ENCODE measurements around the gene CPT1C.
"Not testable (repeated sequence)": the region's sequence is repeated elsewhere in the genome, so short reads cannot be mapped to it uniquely, and the experiment has no call there.

CPT1C gene

GRCh38 chr19:49696115-49696514, 5.2 kb downstream of the CPT1C start:
- Mint-ChIP-seq H3K27me3 (ENCODE audit: low read depth) (peaks cover 4% of the 10 kb centered on the region), H3K4me1 (ENCODE audit: low read depth) (peaks cover 3% of the 10 kb centered on the region), H3K27ac (no peak overlapping the region), H3K4me3 (no peak overlapping the region), H3K36me3 (ENCODE audit: low read depth) (no peaks in the 10 kb centered on the region), H3K9me3 (no peaks in the 10 kb centered on the region)

DNA sequence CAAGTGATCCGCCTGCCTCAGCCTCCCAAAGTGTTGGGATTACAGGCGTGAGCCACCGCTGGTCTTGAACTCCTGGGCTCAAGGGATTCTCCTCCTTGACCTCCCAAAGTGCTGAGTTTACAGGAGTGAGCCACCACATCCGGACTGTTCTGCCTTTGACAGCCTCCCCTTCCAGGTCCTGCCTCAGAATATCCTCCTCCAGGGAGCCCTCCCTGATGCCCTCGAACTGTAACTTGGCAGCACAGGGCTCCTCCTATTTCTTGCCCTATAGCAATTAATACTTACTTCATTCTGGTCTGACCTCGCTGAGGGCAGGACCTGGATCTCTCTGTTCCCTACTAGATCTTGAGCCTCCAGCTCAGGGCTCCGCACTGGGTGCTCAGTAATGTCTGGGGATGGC, 5.9 kb downstream of the CPT1C start:
- H3K27me3 Mint-ChIP-seq (ENCODE audit: low read depth), result peaks cover 4% of the 10 kb centered on the region
- no peaks in the 10 kb centered on the region for H3K9me3 Mint-ChIP-seq
- H3K36me3 Mint-ChIP-seq (ENCODE audit: low read depth), result no peaks in the 10 kb centered on the region
- no peaks in the 10 kb centered on the region for H3K4me1 Mint-ChIP-seq (ENCODE audit: low read depth)
- no peak overlapping the region for H3K4me3 Mint-ChIP-seq
- H3K27ac Mint-ChIP-seq, result no peak overlapping the region

DNA sequence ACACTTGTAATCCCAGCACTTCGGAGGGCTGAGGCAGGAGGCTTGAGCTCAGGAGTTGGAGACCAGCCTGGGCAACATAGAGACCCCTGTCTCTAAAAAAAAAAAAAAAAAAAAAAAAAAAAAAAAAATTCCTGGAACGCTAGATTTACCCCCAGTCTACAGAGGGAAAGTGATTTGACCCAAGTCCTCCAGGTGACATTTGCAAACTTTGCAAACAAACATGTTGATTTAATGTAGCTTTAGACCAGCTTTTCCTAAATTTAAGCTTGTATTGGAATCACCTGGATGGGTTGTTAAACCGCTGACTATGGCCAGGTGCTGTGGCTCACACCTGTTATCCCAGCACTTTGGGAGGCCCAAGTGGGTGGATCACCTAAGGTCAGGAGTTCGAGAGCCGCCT, 8.4 kb downstream of the CPT1C start:
- Mint-ChIP-seq H3K9me3 (no peaks in the 10 kb centered on the region), H3K27ac (no peak overlapping the region), H3K36me3 (ENCODE audit: low read depth) (no peaks in the 10 kb centered on the region), H3K4me1 (ENCODE audit: low read depth) (no peaks in the 10 kb centered on the region), H3K27me3 (ENCODE audit: low read depth) (no peaks in the 10 kb centered on the region), H3K4me3 (no peak overlapping the region)

GRCh38 chr19:49700563-49700962, 9.6 kb downstream of the CPT1C start:
- Mint-ChIP-seq H3K27ac (no peak overlapping the region), H3K27me3 (ENCODE audit: low read depth) (no peaks in the 10 kb centered on the region), H3K9me3 (no peaks in the 10 kb centered on the region), H3K36me3 (ENCODE audit: low read depth) (no peaks in the 10 kb centered on the region), H3K4me1 (ENCODE audit: low read depth) (no peaks in the 10 kb centered on the region), H3K4me3 (no peak overlapping the region)

DNA sequence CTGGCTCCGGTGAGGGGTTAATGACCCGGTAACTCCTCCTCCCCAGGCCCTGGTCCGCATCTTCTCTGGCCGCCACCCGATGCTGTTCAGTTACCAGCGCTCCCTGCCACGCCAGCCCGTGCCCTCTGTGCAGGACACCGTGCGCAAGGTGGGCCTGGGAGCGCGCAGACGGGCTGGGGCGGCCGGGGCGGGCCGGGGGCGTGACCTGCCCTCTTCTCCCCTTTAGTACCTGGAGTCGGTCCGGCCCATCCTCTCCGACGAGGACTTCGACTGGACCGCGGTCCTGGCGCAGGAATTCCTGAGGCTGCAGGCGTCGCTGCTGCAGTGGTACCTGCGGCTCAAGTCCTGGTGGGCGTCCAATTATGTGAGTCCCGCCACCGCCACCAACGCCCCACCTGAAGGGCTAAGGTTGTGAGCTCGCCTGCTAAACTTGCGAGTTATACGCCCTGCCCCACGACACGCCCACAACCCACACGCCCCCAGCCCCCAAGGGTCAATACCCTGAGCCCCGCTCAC, 10.4 kb downstream of the CPT1C start:
- Mint-ChIP-seq H3K27ac (no peak overlapping the region), H3K4me1 (ENCODE audit: low read depth) (no peaks in the 10 kb centered on the region), H3K4me3 (no peak overlapping the region)

DNA sequence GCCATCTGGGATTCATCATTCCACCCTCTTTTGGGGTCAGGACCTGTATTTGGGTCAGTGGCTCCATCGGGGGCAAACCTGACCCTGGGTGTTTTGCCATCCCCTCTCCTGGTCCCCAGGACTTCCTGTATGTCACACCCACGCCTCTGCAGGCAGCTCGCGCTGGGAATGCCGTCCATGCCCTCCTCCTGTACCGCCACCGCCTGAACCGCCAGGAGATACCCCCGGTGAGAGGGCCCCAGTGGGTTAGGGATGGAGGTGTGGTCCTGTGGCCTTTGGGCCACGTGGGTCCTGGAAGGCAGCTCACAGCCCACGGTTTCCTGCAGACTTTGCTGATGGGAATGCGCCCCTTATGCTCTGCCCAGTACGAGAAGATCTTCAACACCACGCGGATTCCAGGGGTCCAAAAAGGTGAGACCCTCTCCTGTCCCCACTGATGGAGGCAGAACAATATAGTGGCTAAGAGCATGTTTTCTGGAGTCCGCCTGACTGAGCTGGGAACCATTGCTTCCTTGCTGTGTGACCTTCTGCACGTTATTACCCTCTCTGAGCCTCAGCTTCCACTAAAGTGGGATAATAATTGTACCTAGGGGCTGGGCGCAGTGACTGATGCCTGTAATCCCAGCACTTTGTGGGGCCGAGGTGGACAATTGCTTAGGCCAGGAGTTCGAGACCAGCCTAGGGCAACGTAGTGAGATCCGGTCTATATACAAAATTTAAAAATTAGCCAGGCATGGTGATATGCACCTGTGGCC, 14.1 kb downstream of the CPT1C start:
- no peaks in the 10 kb centered on the region for H3K36me3 Mint-ChIP-seq (ENCODE audit: low read depth)

More for the DNA sequence above, 10.4 kb downstream of the CPT1C start:
- Mint-ChIP-seq H3K27me3 (ENCODE audit: low read depth) (no peaks in the 10 kb centered on the region), H3K36me3 (ENCODE audit: low read depth) (no peaks in the 10 kb centered on the region), H3K9me3 (no peaks in the 10 kb centered on the region)

DNA sequence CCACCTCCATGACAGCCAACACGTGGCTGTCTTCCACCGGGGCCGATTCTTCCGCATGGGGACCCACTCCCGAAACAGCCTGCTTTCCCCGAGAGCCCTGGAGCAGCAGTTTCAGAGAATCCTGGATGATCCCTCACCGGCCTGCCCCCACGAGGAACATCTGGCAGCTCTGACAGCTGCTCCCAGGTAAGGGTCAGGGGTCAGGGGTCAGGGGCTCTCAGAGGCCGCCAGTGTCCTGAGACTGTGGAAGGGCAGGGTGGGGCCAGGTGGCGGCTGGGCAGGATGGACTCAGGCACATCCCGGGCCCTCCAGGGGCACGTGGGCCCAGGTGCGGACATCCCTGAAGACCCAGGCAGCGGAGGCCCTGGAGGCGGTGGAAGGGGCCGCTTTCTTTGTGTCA, 15.0 kb downstream of the CPT1C start:
- H3K27me3 Mint-ChIP-seq (ENCODE audit: low read depth), result no peaks in the 10 kb centered on the region
- no peaks in the 10 kb centered on the region for H3K36me3 Mint-ChIP-seq (ENCODE audit: low read depth)
- no peak overlapping the region for H3K27ac Mint-ChIP-seq
- no peaks in the 10 kb centered on the region for H3K4me1 Mint-ChIP-seq (ENCODE audit: low read depth)
- H3K9me3 Mint-ChIP-seq, result no peaks in the 10 kb centered on the region
- H3K4me3 Mint-ChIP-seq, result no peak overlapping the region

More for the DNA sequence above, 14.1 kb downstream of the CPT1C start:
- Mint-ChIP-seq H3K27ac (no peak overlapping the region), H3K27me3 (ENCODE audit: low read depth) (no peaks in the 10 kb centered on the region), H3K4me1 (ENCODE audit: low read depth) (no peaks in the 10 kb centered on the region), H3K9me3 (no peaks in the 10 kb centered on the region), H3K4me3 (no peak overlapping the region)

- H3K4me3 Mint-ChIP-seq, result no peak overlapping the region
- no peaks in the 10 kb centered on the region for H3K36me3 Mint-ChIP-seq (ENCODE audit: low read depth)
- H3K27ac Mint-ChIP-seq, result no peak overlapping the region
- H3K4me1 Mint-ChIP-seq (ENCODE audit: low read depth), result no peaks in the 10 kb centered on the region
- H3K9me3 Mint-ChIP-seq, result no peaks in the 10 kb centered on the region
- no peaks in the 10 kb centered on the region for H3K27me3 Mint-ChIP-seq (ENCODE audit: low read depth)
These were observed 19.5 kb downstream of the CPT1C start for GRCh38 chr19:49710372-49710951.

GRCh38 chr19:49712397-49712859, 21.5 kb downstream of the CPT1C start:
- Mint-ChIP-seq H3K4me3 (no peak overlapping the region), H3K27me3 (ENCODE audit: low read depth) (no peaks in the 10 kb centered on the region), H3K4me1 (ENCODE audit: low read depth) (peaks cover 7% of the 10 kb centered on the region), H3K9me3 (no peaks in the 10 kb centered on the region), H3K36me3 (ENCODE audit: low read depth) (no peaks in the 10 kb centered on the region), H3K27ac (no peak overlapping the region)

DNA sequence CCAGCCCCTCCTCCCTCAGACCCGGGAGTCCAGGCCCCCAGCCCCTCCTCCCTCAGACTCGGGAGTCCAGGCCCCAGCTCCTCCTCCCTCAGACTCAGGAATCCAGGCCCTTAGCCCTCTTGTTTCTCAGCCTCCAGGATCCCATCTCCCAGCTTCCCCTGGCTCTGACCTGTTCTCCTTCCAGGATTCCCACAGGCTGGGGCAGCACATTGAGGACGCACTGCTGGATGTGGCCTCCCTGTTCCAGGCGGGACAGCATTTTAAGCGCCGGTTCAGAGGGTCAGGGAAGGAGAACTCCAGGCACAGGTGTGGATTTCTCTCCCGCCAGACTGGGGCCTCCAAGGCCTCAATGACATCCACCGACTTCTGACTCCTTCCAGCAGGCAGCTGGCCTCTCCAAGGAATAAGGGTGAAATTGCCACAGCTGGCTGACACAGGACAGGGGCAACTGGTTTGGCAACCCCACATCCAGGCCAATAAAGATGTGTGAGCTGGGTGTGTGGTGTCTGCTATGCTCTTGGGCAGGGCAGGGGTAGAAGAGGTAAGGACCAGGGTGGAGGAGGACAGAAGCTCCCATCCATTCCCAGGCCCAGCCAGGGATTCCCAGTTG, 22.4 kb downstream of the CPT1C start:
- Mint-ChIP-seq H3K36me3 (ENCODE audit: low read depth) (peaks cover 1% of the 10 kb centered on the region), H3K4me1 (ENCODE audit: low read depth) (peaks cover 10% of the 10 kb centered on the region), H3K9me3 (no peaks in the 10 kb centered on the region), H3K27ac (no peak overlapping the region), H3K27me3 (ENCODE audit: low read depth) (no peaks in the 10 kb centered on the region), H3K4me3 (no peak overlapping the region)

GRCh38 chr19:49716154-49716553, 25.2 kb downstream of the CPT1C start:
- H3K4me3 Mint-ChIP-seq, result no peak overlapping the region
- peaks cover 10% of the 10 kb centered on the region for H3K4me1 Mint-ChIP-seq (ENCODE audit: low read depth)
- H3K27ac Mint-ChIP-seq, result no peak overlapping the region
- H3K27me3 Mint-ChIP-seq (ENCODE audit: low read depth), result no peaks in the 10 kb centered on the region
- H3K9me3 Mint-ChIP-seq, result no peaks in the 10 kb centered on the region
- peaks cover 1% of the 10 kb centered on the region for H3K36me3 Mint-ChIP-seq (ENCODE audit: low read depth)

- Mint-ChIP-seq H3K4me3 (no peak overlapping the region), H3K36me3 (ENCODE audit: low read depth) (peaks cover 1% of the 10 kb centered on the region), H3K27ac (no peak overlapping the region), H3K9me3 (no peaks in the 10 kb centered on the region), H3K27me3 (ENCODE audit: low read depth) (no peaks in the 10 kb centered on the region), H3K4me1 (ENCODE audit: low read depth) (peaks cover 10% of the 10 kb centered on the region)
These were observed 27.6 kb downstream of the CPT1C start for GRCh38 chr19:49718511-49718910.

- Mint-ChIP-seq H3K9me3 (no peaks in the 10 kb centered on the region), H3K4me3 (no peak overlapping the region), H3K4me1 (ENCODE audit: low read depth) (peaks cover 10% of the 10 kb centered on the region), H3K36me3 (ENCODE audit: low read depth) (peaks cover 1% of the 10 kb centered on the region), H3K27ac (no peak overlapping the region), H3K27me3 (ENCODE audit: low read depth) (no peaks in the 10 kb centered on the region)
These were observed 28.1 kb downstream of the CPT1C start for GRCh38 chr19:49718991-49719390.

- peaks cover 10% of the 10 kb centered on the region for H3K4me1 Mint-ChIP-seq (ENCODE audit: low read depth)
- H3K27ac Mint-ChIP-seq; H3K36me3 Mint-ChIP-seq (ENCODE audit: low read depth); H3K4me3 Mint-ChIP-seq; H3K9me3 Mint-ChIP-seq; H3K27me3 Mint-ChIP-seq (ENCODE audit: low read depth): not testable (repeated sequence)
These were observed 28.5 kb downstream of the CPT1C start for GRCh38 chr19:49719420-49719819.

Data from T-helper 1 cell treated with Interleukin-12 subunit alpha and Interleukin-12 subunit beta and Interleukin-4 antibody, amounts not matched to agents 30 μg/mL and 1 μg/mL, for 36 hours (primary cell).